ENCODE data around the gene CSF1. TPM values are rescaled to one million over a fixed set of nuclear protein-coding genes. Genes with fewer than 3 reads are reported as not detected.

The CSF1 gene
- polyA plus RNA-seq, 1 donor (not counting 4 experiments of a cell fraction or from before 2014, with no cell fraction given), result 1.8 TPM

DNA sequence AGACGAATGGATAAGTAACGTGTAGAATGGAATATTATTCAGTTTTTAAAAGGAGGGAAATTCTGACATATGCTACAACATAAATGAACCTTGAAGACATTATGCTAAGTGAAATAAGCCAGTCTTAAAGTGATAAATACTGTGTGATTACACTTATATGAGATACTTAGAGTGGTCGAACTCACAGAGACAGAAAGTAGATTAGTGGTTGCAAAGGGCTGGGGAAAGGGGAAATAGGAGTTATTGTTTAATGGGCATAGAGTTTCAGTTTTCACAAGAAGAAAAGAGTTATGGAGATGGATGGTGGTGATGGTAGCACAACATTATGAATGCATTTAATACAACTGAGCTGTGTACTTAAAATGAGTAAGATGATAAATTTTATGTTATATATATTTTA is 59.3 kb downstream of the CSF1 start:
- no peak overlapping the region for H3K27ac ChIP-seq (ENCODE audit: control insufficient read depth, insufficient read depth, low read length)
- H3K4me2 ChIP-seq (ENCODE audit: control insufficient read depth, extremely low read depth, insufficient read depth, low read depth, low read length), result no peak overlapping the region

DNA sequence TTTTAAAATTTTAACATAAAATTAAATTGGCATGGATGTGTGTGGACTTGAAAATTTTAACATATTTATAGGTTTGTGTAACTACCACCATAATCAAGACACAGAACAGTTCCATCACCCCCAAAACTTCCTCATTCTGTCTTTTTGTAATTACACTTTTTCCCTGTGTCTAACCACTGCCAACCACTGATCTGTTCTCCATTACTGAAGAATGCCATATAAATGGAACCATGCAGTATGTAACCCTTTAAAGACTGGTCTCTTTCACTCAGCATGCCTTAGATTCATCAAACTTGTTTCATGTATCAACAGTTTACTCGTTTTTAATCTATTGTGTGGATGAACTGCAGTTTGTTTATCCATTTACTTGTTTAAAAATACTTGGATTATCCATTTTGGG is 60.9 kb downstream of the CSF1 start:
- DNase-seq (ENCODE audit: low read depth, low spot score) (no peak), FAIRE-seq (no peak)
- H3K36me3 ChIP-seq (ENCODE audit: control insufficient read depth in 2 of 2, extremely low read depth in 1 of 2, insufficient read depth in 2 of 2, low read length in 2 of 2), result no peaks in the 10 kb centered on the region
- H3K27ac ChIP-seq (ENCODE audit: control insufficient read depth, insufficient read depth, low read length), result no peak overlapping the region
- no peak overlapping the region for H3K9ac ChIP-seq (ENCODE audit: control insufficient read depth, extremely low read depth, insufficient read depth, low read length)
- H3K9me3 ChIP-seq (ENCODE audit: control insufficient read depth, low read depth, low read length), result no peaks in the 10 kb centered on the region
- dilution Hi-C loops (cut with MboI; ENCODE audit: extremely low pct_ligation_motif_present, low sequenced_read_pairs), result no loop called here
- H3K79me2 ChIP-seq (ENCODE audit: control insufficient read depth, insufficient read depth, low read length), result no peaks in the 10 kb centered on the region
- H3K4me1 ChIP-seq (ENCODE audit: control insufficient read depth, extremely low read depth, insufficient read depth, low read length), result peaks cover 22% of the 10 kb centered on the region
- H3K27me3 ChIP-seq (ENCODE audit: control insufficient read depth, extremely low read depth, insufficient read depth, low read length), result no peaks in the 10 kb centered on the region
- no peak overlapping the region for H3K4me3 ChIP-seq (ENCODE audit: control insufficient read depth in 2 of 3, extremely low read depth in 1 of 3, insufficient read depth in 2 of 3, low read depth in 1 of 3, low read length in 3 of 3)
- H3K9me1 ChIP-seq (ENCODE audit: control insufficient read depth, extremely low read depth, insufficient read depth, low read length), result no peaks in the 10 kb centered on the region
- no peak overlapping the region for H2AFZ ChIP-seq (ENCODE audit: control insufficient read depth, low read length)
- no peak for TF ChIP-seq EZH2 (IDR thresholded peaks at IDR 0.05; ENCODE audit: low read length)
- TF ChIP-seq, protein P1, sequence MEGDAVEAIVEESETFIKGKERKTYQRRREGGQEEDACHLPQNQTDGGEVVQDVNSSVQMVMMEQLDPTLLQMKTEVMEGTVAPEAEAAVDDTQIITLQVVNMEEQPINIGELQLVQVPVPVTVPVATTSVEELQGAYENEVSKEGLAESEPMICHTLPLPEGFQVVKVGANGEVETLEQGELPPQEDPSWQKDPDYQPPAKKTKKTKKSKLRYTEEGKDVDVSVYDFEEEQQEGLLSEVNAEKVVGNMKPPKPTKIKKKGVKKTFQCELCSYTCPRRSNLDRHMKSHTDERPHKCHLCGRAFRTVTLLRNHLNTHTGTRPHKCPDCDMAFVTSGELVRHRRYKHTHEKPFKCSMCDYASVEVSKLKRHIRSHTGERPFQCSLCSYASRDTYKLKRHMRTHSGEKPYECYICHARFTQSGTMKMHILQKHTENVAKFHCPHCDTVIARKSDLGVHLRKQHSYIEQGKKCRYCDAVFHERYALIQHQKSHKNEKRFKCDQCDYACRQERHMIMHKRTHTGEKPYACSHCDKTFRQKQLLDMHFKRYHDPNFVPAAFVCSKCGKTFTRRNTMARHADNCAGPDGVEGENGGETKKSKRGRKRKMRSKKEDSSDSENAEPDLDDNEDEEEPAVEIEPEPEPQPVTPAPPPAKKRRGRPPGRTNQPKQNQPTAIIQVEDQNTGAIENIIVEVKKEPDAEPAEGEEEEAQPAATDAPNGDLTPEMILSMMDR (optimal IDR thresholded peaks at IDR 0.05 in 1 of 3, IDR thresholded peaks at IDR 0.05 in 1 of 3, conservative IDR thresholded peaks at IDR 0.05 in 1 of 3; ENCODE audit: extremely low read depth in 1 of 3, insufficient read depth in 2 of 3, low read length in 3 of 3), result no peak
- H3K4me2 ChIP-seq (ENCODE audit: control insufficient read depth, extremely low read depth, insufficient read depth, low read depth, low read length), result no peak overlapping the region
- no peaks in the 10 kb centered on the region for H4K20me1 ChIP-seq (ENCODE audit: control insufficient read depth, extremely low read depth, insufficient read depth, low read length)

More for the DNA sequence above, 59.3 kb downstream of the CSF1 start:
- Histone ChIP-seq H3K4me1 (ENCODE audit: control insufficient read depth, extremely low read depth, insufficient read depth, low read length) (peaks cover 10% of the 10 kb centered on the region), H3K9me1 (ENCODE audit: control insufficient read depth, extremely low read depth, insufficient read depth, low read length) (no peaks in the 10 kb centered on the region), H3K79me2 (ENCODE audit: control insufficient read depth, insufficient read depth, low read length) (no peaks in the 10 kb centered on the region), H3K9me3 (ENCODE audit: control insufficient read depth, low read depth, low read length) (no peaks in the 10 kb centered on the region), H3K4me3 (ENCODE audit: control insufficient read depth in 2 of 3, extremely low read depth in 1 of 3, insufficient read depth in 2 of 3, low read depth in 1 of 3, low read length in 3 of 3) (no peak overlapping the region), H2AFZ (ENCODE audit: control insufficient read depth, low read length) (no peak overlapping the region), H3K27me3 (ENCODE audit: control insufficient read depth, extremely low read depth, insufficient read depth, low read length) (no peaks in the 10 kb centered on the region), H3K36me3 (ENCODE audit: control insufficient read depth in 2 of 2, extremely low read depth in 1 of 2, insufficient read depth in 2 of 2, low read length in 2 of 2) (no peaks in the 10 kb centered on the region), H4K20me1 (ENCODE audit: control insufficient read depth, extremely low read depth, insufficient read depth, low read length) (no peaks in the 10 kb centered on the region), H3K9ac (ENCODE audit: control insufficient read depth, extremely low read depth, insufficient read depth, low read length) (no peak overlapping the region)
- DNase-seq (ENCODE audit: low read depth, low spot score) (no peak), FAIRE-seq (no peak)
- dilution Hi-C loops (cut with MboI; ENCODE audit: extremely low pct_ligation_motif_present, low sequenced_read_pairs), result no loop called here
- TF ChIP-seq, protein P1 (optimal IDR thresholded peaks at IDR 0.05 in 1 of 3, IDR thresholded peaks at IDR 0.05 in 1 of 3, conservative IDR thresholded peaks at IDR 0.05 in 1 of 3; ENCODE audit: extremely low read depth in 1 of 3, insufficient read depth in 2 of 3, low read length in 3 of 3), result no peak
- TF ChIP-seq EZH2 (IDR thresholded peaks at IDR 0.05; ENCODE audit: low read length), result no peak

Measured in keratinocyte (primary cell).